GM18858 (cell line): ENCODE measurements around the gene BIN1.

Source experiments
- ATAC-seq: cut with Tn5 transposase; IDR thresholded peaks from one replicate; pipeline ENCODE4 v1.9.1; 2021; ENCODE audit not compliant: unreplicated experiment

Gene BIN1

GRCh38 chr2:127078666-127079270 lies 28.2 kb downstream of the BIN1 start:
- no peak for ATAC-seq

- no peak for ATAC-seq
Observed at GRCh38 chr2:127078028-127078427, 28.9 kb downstream of the BIN1 start.

- no peak for ATAC-seq
Observed at GRCh38 chr2:127076924-127077323, 30.0 kb downstream of the BIN1 start.

DNA sequence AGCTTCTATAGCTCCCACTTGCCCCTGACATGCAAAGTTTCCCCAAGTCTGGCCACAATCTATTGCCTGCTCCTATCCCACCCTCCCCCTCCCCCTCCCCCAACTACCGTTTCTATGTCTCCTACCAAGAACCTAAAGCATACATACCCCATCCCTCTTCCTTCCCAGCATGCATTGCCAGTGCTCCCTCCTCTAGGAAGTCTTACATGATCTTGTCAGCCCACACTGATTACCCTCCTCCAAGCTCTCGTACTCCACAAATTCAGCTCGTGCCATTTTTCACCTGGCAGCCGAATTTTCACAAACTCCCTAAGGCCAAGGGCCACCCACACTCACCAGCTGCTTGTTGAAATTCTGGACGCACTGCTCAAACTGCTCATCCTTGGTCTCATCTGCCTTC lies 30.7 kb downstream of the BIN1 start:
- no peak for ATAC-seq

- ATAC-seq = no peak
Observed at GRCh38 chr2:127075821-127076220, 31.1 kb downstream of the BIN1 start.

GRCh38 chr2:127074936-127075335 lies 32.0 kb downstream of the BIN1 start:
- no peak for ATAC-seq

- ATAC-seq = no peak
Observed at GRCh38 chr2:127074358-127074757, 32.6 kb downstream of the BIN1 start.

GRCh38 chr2:127072970-127073369 lies 34.0 kb downstream of the BIN1 start:
- no peak for ATAC-seq

DNA sequence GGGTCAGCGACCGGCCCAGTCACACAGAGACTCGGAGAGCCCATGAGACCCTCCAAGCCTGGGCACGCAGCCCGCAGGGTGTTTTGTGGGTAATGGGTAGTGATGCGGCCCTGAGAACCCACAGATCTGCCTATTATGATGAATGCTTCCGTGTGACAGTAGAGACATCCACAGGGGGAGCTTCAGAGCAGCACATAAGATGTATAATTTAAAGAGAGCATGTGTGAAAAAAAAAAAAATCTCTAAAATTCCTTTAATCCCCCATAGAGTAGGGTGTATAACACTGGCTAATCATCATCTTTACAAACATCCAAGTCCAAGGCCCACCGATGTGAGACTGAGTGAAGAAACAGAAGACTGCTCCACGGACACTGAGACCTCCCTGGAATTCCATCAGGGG lies 34.6 kb downstream of the BIN1 start:
- ATAC-seq = no peak

DNA sequence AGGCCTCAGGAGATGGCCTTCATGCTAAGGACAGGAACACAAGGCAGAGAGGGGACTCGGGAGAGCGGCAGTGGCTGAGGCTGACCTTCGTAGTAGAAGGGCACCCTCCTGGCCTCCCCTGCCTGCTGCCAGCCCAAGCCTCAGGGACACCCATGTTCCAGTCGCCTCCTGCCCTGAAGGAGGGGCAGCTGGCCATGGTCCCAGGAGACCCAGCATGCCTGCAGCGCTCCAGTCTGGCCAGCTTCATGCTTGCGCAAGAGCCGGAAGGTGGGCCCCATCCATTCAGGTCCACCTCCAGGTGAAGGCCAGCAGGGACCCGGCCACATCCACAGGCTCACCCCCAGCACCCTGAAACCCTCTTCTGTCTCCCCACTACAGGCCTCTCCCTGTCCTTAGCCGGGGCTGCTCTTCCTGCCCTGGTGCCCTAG lies 35.0 kb downstream of the BIN1 start:
- ATAC-seq = no peak

DNA sequence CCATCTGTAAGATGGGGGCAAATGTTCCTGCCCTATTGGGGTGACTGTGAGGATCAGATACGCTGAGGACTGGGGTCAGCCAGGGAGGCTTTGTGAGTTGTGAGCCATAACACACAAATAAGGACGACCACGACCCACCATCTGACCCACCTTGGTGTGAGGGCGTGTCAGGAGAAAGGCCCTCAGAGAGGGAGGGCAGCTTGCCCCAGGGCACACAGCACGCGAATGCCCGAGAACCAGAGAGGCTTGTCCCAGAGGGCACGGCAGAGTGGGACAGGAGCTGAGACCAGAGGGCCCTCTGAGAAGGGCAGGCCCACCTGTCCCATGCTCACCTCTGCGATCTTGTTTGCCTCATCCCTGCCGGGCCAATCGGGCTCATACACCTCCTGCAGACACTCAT lies 36.7 kb downstream of the BIN1 start:
- ATAC-seq = no peak

DNA sequence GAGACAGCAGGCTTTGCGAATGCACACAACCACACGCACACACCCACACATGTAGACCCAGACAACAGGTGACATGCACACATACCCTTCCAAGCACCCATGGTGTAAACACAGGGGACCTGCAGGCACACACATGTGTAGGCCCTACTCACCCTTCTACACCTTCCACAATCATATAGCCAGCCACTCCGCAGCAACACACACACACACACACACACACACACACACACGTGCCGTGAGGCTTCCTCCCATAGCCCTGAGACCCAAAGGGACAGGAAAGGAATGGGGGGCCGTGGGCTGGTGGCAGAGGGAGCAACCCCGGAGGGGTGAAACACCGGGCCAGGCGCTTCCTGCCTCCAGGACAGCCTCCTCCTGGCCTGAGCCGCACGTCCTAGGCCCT lies 37.4 kb downstream of the BIN1 start:
- ATAC-seq = no peak

DNA sequence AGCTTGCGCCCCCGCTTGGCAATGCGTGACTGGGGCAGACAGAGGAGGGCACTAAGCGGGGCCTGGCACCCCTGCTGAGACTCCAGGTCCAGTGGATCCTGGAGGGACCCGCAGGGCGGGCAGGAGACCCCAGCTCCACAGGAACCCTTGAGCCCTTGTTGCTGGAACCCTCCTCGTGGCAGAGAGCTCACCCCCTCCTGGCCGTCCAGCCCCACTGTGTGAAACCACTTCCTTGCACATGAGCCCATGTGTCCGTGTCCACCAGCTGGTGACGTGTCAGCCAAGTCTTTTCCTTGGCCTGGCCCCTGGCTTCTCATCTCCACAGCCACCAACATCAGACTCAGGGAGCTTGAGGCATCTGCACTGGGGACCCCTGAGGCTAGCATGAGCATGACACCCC lies 38.0 kb downstream of the BIN1 start:
- ATAC-seq = no peak

DNA sequence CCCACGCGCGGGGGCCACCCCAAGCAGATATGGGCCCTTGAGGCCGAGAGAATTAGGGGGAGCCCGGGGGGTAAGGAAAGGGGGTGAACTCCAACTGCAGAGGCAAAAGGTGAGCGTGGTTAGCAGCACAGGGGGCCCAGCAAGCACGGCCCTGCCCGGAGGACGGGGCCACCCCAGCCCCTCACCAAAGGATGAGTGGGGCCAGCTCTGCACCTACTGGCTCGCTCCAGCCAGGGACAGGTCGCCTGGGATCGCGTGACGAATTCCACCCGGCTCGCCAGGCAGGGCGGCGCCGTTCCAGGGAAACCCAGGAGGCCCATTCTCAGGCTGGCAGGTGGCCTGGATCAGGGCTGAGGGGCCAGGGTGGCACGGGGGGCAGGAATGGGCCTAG lies 38.6 kb downstream of the BIN1 start:
- ATAC-seq = no peak

DNA sequence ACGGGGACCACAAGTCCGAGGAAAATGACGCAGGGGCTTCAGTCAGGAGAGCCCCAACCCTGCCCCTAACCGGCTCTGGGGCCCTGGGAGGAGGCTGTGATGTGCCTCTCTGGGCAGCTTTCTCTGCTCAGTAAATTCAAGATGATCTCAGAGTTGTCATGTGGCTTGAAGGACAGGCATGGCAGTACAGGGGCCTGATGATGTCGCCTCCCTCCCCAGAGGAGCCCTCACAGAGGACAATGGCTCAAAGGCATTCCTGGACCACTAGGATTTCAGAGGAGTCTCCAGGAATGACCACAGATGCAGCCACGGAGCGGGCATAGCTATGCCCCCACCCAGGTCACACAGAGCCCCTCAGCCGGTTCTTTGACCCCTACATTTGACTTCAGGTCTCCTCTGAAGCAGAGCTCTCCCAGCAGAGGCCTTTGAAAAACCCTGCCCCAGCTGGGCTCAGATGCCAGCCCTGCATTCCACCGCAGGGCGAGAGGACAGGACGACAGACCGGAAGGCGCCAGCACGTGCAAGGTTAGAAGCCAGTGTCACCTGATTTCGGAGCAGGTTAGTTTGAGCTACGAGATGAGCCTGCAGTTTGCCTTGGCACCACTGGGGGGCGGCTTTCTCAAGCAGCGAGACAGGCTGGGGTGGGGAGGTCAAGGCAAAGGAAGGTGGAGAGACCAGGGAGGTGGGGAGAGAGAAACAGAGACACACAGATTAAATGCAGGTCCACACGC lies 39.2 kb downstream of the BIN1 start:
- no peak for ATAC-seq

GRCh38 chr2:127066942-127067341 lies 40.0 kb downstream of the BIN1 start:
- no peak for ATAC-seq

DNA sequence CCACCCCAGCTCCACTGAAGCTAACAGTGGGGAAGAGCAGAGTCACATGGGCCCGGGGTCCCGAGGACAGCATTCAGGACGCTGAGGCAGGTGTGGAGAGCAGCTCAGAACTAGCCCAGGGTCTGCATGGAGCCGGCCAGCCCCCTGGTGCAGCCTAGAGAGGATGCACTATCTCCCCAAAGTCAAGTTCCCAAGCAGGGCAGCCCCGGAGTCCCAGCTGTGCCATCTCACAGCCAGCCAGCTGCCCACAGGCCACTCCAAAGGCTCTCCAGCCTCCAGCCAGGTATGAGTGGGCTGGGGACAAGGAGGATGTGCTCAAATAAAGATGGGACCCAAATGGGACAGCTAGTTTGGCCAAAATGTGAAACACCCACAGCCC lies 41.0 kb downstream of the BIN1 start:
- no peak for ATAC-seq

DNA sequence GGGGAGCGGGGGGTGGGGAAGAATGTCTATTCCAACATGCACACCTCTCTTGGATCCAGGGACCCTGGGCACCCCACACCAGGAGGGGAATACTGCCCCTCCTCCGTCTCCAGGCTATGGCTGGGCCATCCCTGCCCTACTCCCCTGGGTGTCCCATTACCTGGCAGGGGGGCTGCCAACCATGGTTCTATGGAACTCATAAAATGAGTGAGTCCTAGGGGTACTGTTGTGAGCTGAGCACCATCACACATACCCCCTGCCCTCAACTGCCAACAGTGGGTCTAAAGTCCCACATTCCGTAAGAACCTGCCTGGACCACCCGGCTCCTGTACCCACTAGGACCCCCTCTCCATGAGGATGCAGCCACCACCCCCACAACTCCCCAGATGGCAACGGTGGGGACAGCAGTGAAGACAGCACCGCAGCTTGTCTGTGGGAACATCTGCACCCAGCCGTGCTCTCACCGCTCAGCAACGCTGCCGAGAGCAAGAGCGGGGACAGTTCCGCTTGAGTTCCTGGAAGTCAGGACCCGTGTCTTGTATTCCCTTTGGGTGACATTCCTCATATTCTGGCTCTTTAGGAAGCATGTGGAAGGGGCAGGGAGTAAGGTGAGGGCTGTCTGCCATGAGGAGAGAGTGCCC lies 41.5 kb downstream of the BIN1 start:
- ATAC-seq = no peak

DNA sequence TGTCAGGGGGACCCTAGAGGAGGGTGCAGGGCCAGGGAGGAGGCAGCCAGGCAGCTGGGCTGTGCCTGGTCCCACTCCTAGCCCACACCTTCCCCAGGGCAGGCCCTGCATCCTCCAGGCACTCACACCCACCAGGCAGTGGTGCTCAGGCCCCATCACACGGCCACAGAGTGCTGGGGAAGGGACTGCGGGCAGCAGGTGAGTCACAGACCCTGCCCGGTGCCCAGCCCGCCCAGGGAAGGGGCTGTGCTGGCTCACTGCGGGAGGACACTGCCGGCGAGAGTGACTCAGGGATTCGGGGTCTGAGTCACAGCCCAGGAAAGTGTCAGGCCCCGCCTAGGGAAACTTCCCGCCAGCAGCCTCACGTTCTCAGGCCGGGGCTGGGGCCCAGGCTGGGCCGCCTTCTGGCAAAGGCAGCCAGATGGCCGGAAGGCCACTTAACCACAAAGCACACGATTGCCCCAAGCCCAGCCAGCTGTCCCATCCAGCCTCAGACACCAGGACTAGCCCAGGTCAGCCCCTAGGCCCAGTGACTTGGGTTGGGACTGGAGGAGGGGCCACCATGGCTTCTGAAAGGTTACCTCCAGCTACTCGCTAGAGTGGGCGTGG lies 42.2 kb downstream of the BIN1 start:
- ATAC-seq = peak; percentile 92

- no peak for ATAC-seq
Observed at GRCh38 chr2:127063701-127064590, 43.0 kb downstream of the BIN1 start.
